ENCODE results near the gene ALKBH6.
"Not testable (repeated sequence)": the region's sequence is repeated elsewhere in the genome, so short reads cannot be mapped to it uniquely, and the experiment has no call there.

ALKBH6 gene

DNA sequence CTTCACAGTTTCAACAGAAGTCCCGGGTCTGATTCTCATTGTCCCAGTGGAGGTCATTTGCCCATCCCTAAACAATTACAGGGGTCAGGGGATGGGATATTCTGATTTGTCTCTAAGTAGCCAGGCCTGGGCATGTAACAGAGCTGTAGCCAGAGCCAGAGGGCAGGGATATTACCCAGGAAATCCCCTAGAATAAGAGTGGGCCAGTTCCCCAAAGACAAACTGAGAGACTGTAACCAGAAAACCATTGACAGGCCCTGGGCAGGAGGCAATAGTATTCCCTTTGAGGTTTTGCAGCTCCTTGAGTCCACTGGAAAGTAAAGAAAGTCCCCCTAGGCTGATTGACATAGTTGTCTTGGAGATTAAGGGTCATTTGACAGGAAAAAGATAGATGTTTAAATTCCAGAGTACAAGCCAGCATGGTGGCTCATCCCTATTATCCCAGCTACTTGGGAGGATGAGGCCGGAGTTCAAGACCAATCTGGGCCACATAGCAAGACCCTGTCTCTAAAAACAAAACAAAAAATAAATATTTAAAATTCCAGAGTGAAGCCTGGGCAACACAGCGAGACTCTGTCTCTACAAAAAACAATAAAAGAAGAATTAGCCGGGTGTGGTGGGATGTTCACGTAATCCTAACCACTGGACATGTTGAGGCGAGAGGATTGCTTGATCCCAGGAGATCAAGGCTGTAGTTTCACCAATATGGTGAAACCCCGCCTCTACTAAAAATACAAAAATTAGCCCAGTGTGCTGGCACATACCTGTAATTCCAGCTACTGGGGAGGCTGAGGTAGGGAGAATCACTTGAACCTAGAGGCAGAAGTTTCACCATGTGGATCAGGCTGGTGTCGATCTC is 20.9 kb downstream of the ALKBH6 start:
- DNase-seq = no peak

DNA sequence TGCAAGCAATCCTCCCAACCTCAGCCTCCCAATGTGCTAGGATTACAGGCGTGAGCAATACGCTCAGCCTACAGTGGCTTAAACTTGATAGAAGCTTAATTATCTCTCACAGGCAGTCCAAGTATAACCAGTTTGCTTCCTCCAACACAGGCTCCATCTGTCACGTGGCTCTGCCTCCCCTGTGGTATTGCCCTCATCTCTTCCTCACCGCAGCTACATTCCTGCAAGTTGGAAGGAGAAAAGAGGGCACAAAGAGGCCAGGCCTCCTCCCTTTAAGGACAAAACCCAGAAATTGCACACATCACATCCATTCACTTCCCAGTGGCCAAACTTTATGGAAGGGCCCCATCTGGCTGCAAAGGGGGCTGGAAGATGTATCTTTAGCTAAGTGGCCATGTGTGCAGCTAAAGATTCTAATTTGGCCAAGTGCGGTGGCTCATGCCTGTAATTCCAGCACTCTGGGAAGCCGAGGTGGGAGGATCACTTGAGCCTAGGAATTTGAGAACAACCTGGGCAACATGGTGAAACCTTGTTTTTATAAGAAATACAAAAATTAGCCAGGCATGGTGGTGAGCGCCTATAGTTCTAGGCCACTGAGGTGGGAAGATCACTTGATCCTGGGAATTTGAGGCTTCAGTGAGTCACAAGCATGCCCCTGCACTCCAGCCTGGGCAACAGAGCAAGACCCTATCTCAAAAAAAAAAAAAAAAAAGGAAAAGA is 22.1 kb downstream of the ALKBH6 start:
- no peak for DNase-seq

DNA sequence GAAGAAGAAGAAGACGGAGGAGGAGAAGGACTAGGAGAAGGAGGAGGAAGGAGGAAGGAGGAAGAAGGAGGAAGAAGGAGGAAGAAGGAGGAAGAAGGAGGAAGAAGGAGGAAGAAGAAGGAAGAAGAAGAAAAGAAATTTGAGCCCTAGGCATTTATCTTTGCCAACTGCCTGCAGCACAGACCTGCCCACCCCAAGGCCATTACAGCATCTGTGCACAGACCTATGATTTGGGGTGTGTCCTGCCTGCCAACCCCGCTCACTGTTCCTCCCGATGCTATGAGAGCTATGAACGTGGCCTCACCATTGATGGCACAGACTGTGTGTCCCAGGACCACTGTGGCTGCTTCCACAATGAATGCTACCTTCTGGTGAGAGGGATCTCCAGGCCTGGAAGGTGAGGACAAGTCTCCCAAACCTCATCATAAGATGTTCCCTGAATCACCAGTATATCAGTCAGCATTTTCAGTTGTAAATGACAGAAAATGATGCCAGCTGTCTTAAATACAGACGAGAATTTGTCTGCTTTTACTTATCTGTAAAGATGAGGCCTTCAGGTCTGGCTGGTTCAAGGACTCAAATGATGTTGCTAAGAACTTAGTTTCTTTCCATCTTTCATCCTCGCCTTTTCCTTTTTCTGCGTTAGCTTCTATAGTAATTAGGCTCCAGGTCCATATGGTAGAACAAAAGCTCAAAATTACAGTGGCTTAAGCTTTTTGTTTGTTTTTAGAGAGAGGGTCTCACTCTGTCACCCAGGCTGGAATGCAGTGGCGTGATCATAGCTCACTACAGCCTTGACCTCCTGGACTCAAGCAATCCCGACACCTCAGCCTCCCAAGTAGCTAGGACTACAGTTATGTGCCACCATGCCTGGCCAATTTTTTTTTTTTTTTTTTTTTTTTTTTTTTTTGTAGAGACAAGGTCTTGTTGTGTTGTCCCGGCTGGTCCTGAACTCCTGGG is 23.0 kb downstream of the ALKBH6 start:
- no peak for DNase-seq

DNA sequence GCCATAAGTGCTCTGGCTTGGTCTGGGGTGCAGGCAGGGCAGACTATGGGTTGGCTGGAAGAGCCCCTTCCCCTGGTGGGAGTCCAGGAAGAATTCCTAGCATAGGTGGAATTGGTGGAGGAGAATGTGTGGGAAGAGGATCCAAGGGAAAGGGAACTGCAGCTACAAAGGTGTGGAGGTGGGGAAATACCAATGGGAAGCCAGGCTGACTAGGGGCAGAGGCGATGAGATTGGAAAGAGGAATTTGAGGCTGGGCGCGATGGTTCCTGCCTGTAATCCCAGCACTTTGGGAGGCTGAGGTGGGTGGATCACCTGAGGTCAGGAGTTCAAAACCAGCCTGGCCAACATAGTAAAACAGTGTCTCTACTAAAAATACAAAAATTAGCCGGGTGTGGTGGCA is 23.9 kb downstream of the ALKBH6 start:
- DNase-seq = no peak

DNA sequence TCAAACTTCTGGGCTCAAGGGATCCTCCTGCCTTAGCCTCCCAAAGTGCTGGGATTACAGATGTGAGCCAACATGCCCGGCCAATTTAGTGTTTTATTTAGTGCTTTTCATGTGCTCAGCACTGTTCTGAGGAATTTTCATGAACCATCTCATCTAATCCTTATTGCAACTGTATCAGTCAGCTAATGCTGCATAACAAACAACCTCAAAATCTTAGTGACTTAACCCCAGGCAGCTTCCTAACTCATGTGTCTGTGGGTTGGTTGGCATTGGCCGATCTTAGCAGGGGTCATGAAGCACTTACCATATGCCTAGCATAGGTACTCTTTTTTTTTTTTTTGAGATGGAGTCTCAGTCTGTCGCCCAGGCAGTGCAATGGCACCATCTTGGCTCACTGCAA is 25.2 kb downstream of the ALKBH6 start:
- DNase-seq = no peak

DNA sequence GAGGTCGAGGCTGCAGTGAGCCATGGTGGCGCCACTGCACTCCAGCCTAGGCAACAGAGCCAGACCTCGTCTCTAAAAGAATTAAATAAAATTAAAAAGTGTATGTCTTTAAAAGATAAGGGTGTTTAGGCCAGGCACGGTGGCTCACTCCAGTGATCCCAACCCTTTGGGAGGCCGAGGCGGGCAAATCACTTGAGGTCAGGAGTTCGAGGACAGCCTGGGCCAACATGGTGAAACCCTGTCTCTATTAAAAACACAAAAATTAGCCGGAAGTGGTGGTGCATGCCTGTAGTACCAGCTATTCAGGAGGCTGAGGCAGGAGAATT is 26.5 kb downstream of the ALKBH6 start:
- no peak for DNase-seq

DNA sequence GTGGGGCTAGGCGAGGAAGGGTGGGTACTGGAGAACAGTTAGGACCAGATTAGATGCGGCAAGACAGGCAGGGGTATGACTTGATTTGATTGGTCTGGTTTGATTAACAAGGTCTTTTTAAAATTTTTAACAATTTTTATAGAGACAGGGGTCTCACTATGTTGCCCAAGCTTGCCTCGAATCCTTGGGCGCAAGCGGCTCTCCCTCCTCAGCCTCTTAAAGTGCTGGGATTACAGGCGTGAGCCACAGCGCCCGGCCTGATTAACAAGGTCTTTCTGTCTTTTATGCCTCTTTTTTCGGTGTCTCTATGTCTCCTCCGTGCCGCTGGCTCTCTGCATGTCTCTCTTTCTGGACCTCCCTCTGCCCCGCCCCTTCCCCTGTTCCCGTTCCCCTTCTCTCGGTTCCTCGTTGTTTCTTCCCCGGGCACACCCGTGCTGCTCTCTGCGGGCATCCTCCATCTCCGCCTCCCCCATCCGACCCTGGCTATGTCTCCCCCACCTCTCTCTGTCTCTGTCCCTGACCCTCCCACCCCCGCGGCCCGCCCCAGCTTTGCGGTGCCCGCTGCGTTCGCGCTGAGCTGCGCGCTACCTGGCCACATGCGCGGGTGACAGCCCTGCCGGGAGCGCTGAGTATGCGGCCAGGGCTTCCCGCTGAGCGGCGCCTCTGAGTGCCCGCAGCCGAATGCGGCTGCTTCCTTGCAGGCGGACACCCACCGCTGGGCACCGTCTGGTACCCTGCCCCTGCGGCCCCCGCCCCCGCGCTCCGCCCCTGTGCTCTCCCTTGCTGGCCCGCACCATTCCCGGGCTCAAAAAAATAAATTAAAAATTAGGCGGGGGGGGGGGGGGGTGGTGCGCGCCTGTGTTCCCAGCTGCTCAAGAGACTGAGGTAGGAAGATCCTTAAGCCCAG is 27.1 kb downstream of the ALKBH6 start:
- DNase-seq = peak; percentile 11

DNA sequence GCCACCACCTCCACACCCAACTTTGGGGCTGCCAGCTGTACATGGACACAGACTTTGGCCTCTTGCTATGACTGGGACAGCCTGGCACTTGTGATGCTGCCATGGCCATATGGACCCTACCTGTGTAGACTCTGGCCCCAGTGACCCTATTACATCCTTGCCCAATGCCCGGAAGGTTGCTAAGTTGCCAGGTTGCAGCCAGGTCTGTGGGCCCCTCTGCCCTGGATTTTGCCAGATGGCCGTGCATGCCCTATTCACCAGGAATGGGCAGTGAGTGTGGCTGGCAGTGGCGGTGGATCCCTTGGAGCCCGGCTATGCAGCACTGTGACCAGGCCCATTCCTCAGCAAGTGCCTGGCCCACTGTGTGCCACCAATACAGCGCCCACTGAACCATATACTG is 27.9 kb downstream of the ALKBH6 start:
- no peak for DNase-seq

DNA sequence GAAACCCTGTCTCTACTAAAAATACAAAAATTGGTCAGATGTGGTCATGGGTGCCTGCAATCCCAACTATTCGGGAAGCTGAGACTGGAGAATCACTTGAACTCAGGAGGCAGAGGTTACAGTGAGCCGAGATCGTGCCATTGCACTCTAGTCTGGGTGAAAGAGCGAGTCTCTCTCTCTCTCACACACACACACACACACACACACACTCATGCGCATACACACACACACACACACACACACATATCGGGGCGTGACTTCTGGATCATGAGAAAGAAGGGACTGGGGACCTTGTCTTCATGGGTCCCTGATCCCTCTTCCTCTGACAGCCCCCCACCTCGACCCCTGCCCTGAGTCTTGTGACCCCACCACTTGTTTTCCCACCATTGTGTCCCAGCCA is 30.8 kb downstream of the ALKBH6 start:
- DNase-seq = no peak

DNA sequence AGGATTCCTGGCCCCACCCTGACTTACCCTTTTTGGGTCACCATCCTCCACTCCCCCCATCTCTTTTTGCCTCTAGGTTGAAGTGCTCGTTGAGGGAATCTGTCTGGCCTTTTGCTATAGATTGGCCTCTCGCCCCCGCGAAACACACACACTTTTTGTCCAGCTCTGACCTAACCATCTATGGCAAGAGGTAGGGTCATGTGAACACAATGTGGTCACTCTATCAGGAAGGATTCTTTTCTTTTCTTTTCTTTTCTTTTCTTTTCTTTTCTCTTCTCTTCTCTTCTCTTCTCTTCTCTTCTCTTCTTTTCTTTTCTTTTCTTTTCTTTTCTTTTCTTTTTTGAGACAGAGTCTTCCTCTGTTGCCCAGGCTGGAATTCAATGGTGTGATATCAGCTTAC is 33.0 kb downstream of the ALKBH6 start:
- DNase-seq = not testable (repeated sequence)

DNA sequence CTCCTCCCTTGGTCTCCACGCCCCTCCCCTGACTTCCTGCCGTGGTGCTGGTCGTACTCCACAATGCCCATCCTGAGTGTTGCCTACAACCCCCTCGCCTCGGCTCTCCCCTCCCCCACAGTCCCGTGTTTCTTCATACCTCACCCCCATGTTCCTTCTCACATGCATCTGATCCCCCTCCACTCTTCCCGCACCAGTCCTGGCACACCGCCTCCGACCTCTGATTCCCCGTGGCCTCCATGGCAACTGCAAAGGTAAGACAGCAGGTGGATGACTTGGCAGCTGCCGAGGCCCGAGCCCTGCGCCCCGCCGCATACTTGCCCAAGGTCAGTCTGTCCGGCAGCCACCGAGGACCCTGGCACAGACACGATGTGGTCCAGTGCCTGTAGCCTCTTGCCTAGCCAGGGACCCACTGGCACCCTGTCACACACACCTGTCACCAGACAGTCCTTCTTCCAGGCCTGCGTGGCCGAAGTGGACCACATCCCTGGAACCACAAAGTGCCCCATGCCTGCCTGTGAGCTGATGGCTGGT is 35.1 kb downstream of the ALKBH6 start:
- no peak for DNase-seq

DNA sequence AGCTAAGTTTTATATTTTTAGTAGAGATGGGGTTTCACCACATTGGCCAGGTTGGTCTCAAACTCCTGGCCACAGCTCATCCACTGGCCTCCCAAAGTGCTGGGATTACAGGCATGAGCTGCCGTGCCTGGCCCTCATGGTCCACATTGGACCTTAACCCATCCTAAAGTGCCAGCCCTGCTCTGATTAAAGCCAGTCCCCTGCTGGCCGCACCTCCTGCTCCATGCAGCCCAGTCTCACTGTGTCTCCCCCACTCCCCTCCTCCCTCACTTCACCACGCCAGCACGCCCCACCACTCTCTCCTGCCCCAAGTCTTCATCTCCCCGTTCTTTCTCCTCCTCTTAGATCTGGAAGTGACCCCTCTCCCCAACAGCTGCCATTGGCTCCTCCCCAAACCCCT is 35.7 kb downstream of the ALKBH6 start:
- DNase-seq = no peak

DNA sequence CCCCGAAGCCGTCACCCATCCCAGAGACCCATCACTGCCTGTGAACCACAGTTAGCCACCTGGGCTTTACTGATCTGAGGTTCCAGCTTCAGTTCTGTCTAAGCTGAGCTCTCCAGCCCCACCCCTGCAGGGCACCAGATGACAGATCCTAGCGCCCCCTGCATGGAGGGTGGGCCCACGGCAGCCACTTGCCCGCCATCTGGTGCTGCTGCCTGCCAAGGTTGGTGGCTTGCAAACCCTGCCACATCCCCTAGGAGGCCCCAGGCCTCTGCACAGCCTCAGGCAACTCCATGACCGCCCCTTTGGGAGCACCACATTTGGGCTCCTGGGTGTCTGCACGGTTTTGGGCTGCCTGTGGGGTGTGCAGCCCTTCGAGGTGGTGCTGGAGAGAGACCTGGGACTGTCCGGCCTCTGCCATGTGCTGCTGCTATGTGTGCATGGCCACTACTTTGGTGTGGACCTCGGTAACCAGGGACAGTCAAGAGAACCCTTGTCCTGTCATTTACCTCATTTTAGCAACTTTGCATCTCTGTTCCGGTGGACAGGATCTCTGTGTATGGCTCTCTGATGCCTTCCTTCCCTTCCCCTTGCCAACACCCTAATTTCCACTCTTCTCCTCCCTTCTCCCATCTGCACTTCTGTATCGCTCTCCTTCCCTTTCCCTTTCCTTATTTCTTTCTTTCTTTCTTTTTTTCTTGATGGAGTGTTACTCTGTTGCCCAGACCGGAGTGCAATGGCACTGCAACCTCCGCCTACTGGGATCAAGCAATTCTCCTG is 36.4 kb downstream of the ALKBH6 start:
- no peak for DNase-seq

DNA sequence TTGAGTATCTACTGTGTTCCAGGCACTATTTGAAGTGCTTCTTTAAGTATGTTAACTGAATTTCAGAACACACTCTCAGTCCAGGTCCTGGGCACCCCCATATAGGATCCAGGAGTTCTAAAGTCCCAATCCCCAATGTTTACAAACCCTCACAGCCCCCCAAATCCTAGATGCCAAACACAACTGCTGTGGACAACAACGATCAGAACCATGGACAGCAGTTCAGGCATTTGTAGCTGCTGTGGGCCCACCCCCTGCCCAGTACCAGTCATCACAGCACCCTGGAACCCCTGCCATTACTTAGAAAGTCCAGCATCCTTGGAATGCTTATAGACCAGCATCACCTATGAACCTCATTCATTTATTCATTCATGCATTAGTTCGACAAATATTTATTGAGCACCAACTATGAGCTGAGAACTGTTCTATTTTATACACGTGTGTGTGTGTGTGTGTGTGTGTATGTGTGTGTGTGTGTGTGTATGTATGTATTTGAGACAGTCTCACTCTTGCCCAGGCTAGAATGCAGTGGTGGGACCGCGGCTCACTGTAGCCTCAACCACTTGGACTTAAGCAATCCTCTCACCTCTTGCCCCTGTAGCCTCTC is 38.3 kb downstream of the ALKBH6 start:
- no peak for DNase-seq

DNA sequence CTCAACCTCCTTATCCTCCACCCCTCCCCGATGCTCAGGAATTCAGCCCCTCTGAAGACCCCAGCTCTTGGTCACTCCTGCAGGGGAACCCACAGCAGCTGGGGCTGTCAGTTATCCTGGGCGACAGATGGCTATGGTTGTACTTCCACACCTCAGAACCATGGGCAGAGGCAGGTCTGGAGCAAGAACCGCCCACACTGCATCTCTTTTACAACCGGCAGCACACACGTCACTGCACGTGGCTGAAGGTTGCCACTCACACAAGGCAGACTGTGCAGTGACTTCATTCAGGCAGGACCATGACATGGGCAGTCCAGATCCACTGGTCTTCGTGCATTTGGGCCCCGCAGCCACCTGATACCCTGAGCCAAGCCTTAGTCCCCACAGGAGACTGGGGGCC is 40.5 kb downstream of the ALKBH6 start:
- DNase-seq = no peak

DNA sequence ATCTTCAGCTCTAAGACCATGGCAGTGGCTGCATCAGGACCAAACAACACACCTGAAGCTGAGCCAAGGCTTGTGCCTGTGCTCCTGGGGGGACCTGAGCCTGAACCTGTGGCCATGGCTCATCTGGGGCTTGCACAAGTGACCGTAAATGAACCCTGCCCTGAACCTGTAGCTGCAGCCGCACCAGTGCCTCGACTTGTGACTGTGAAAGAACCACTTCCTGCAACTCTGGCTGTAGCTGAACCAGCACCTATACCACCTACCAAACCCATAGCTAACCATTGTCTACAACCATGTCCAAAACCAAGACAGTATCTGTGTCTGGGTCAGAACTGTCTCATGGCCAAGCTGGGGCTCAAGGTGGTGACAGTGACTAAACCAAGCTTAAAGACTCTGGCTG is 47.2 kb downstream of the ALKBH6 start:
- no peak for DNase-seq

DNA sequence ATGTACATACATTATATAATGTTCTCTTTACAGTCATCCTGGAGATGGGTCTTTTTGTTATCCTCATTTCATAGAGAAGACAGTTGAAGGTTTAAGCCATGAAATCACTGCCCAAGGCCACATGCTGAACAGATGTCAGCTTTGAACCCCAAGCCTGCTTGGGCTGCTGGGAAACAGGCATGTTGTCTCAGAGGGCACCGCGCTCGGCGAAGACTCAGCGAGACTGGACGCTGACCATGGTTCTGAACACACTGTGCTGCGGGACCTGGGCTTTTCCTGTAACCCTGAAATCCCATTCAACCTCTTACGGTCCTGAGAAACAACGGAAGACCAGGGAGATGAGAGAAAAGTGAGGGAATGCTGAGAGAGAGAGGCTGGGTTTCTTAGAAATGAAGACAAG is 50.5 kb downstream of the ALKBH6 start:
- DNase-seq = peak; percentile 32

DNA sequence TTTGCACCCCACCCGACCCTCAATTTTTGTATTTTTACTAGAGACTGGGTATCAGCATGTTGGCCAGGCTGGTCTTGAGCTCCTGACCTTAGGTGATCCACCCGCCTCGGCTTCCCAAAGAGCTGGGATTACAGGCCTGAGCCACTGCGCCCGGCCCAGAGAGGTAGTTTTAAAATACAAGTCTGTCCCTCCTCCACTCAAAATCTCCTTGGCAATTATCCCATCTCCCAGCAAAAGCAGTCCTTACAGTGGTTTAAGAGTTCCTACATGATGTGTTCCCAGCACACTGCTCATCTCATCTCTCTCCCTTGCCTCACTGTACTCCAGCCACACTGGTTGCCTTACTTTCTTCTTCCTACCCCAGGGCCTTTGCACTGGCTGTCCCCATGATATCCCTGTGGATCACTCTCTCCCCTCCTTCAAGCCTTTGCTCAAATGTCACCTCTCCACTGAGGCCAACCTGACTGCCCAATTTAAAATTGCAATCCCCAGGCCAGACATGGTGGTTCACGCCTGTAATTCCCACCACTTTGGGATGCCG is 53.5 kb downstream of the ALKBH6 start:
- no peak for DNase-seq

DNA sequence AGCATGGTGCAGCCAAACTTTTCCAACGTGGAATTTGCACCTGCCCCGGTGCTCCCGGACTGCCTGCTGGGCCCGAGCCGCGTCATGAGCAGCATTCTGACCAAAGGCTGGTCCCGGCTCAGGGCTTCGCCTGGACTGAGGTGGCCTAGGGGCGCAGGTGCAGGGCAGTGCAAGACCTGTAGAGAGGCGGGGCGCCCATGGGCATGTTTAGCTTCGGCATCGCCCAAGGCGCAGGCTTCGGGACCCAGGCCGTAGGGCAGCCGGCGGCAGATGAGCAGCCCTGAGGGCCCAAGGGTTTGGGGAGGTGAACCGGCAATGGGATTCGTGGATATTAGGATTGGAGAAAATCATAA is 54.1 kb downstream of the ALKBH6 start:
- no peak for DNase-seq
